Natural killer cell (primary cell): Measurements from ENCODE around the gene MAP4K2. TPM values are rescaled to one million over a fixed set of nuclear protein-coding genes. Genes with fewer than 3 reads are reported as not detected.

Experiments used
- ATAC-seq, 3 donors: fragments of 150-1000 bp in 2 of 3; fragments of 200-7000 bp in 1 of 3; cut with Tn5 transposase; 1 replicate in 1 of 3; 2 replicates in 2 of 3; pipeline ENCODE4 v1.10.0; 2021; ENCODE audit warnings: mild to moderate bottlenecking in 2 of 3, moderate library complexity in 2 of 3
- DNase-seq, 2 donors: peaks; one replicate each; pipeline versions ENCODE4 v3.0.0 to v3.0.0-alpha.2; 2013 to 2021; ENCODE audit warnings: mixed read lengths in 1 of 2
- H3K27ac ChIP-seq: one replicate; pipeline ENCODE4 v1.5.1; 2013; ENCODE audit warnings: mild to moderate bottlenecking, low read length
- H3K27me3 ChIP-seq: one replicate; pipeline ENCODE4 v1.6.1; 2013; ENCODE audit warnings: low read length; ENCODE audit not compliant: control insufficient read depth, insufficient read depth
- H3K36me3 ChIP-seq: one replicate; pipeline ENCODE4 v1.6.1; 2013; ENCODE audit warnings: low read length; ENCODE audit not compliant: control insufficient read depth, insufficient read depth
- H3K4me1 ChIP-seq: one replicate; pipeline ENCODE4 v1.6.1; 2013; ENCODE audit warnings: low read length; ENCODE audit not compliant: control insufficient read depth, insufficient read depth
- H3K4me3 ChIP-seq: one replicate; pipeline ENCODE4 v1.5.1; 2013; ENCODE audit warnings: low read length
- H3K9me3 ChIP-seq: one replicate; pipeline ENCODE4 v1.6.1; 2013; ENCODE audit warnings: low read length; ENCODE audit not compliant: control insufficient read depth, insufficient read depth
- H3K27ac Mint-ChIP-seq, 2 donors: one replicate each; pipeline ENCODE4 v1.8.0; 2022; ENCODE audit warnings: mild to moderate bottlenecking in 2 of 2, mixed read lengths in 2 of 2, moderate library complexity in 1 of 2
- H3K27me3 Mint-ChIP-seq, 2 donors: one replicate each; pipeline ENCODE4 v1.8.0; 2022; ENCODE audit warnings: low read depth in 2 of 2, mixed read lengths in 2 of 2
- H3K36me3 Mint-ChIP-seq: one replicate; pipeline ENCODE4 v1.8.0; 2022; ENCODE audit warnings: mixed read lengths
- H3K4me1 Mint-ChIP-seq, 2 donors: one replicate each; pipeline ENCODE4 v1.8.0; 2022; ENCODE audit warnings: mixed read lengths in 2 of 2
- H3K4me3 Mint-ChIP-seq: one replicate; pipeline ENCODE4 v1.8.0; 2022; ENCODE audit warnings: mild to moderate bottlenecking, moderate library complexity, mixed read lengths
- H3K9me3 Mint-ChIP-seq, 2 donors: one replicate each; pipeline ENCODE4 v1.8.0; 2022; ENCODE audit warnings: mixed read lengths in 2 of 2
- CTCF ChIP-seq: fragments of 200-600 bp; IDR thresholded peaks from one replicate; pipeline ENCODE4 v1.8.0; 2022; ENCODE audit warnings: antibody characterized with exemption
- WGBS: methylation state at CpG from one replicate; pipeline ENCODE4 v1.1.7; 2013; ENCODE audit warnings: missing lambda C conversion rate; ENCODE audit not compliant: insufficient coverage; 5-methylcytosine and 5-hydroxymethylcytosine counted together
- intact Hi-C: fragments of 100-400 bp; cut with micrococcal nuclease; formaldehyde crosslinking; loops from one replicate; pipeline ENCODE4 v1.14.2; 2022
- total RNA-seq, 4 donors: library from RNA; stranded (reverse); fragments of 120-200 nt in 1 of 4; gene quantifications; one replicate each; pipeline versions ENCODE4 v1.2.3 to v1.2.4, GENCODE V29; 2013 to 2022

The MAP4K2 gene
- total RNA-seq, 3 donors from 2014 or later (not counting 1 experiment from before 2014, with no cell fraction given) = 38.3 to 40.6 (median 38.7) TPM

GRCh38 chr11:64767344-64768299 lies 35.4 kb downstream of the MAP4K2 start:
- DNase-seq (peak; percentile 76 to 91), ATAC-seq (peak; percentile 39 to 58 (median 42))
- intact Hi-C loops = loop anchor here (1.0 kb wide), 1 partner anchor 24 kb away; no protein-coding TSS in a partner anchor
- Mint-ChIP-seq H3K4me3 (peak overlapping the region; percentile 52), H3K27ac (peak overlapping the region; percentile 83 to 95), H3K4me1 (peaks cover 80 to 85% of the 10 kb centered on the region in 2 donors), H3K9me3 (no peaks in the 10 kb centered on the region), H3K36me3 (peaks cover 42% of the 10 kb centered on the region), H3K27me3 (no peaks in the 10 kb centered on the region)
- Histone ChIP-seq H3K27ac (peak overlapping the region; percentile 51), H3K36me3 (peaks cover 83% of the 10 kb centered on the region), H3K27me3 (no peaks in the 10 kb centered on the region), H3K4me3 (no peak overlapping the region), H3K4me1 (peaks cover 60% of the 10 kb centered on the region), H3K9me3 (no peaks in the 10 kb centered on the region)
- WGBS = 48% methylated on average over 19 of the region's 19 CpGs
- TF ChIP-seq CTCF = peak; percentile 91

GRCh38 chr11:64766881-64767280 lies 36.1 kb downstream of the MAP4K2 start:
- H3K4me3 Mint-ChIP-seq = peak overlapping the region; percentile 52
- ATAC-seq (no peak), DNase-seq (no peak)
- Histone ChIP-seq H3K27me3 (no peaks in the 10 kb centered on the region), H3K36me3 (peaks cover 77% of the 10 kb centered on the region), H3K27ac (peak overlapping the region; percentile 51), H3K9me3 (no peaks in the 10 kb centered on the region), H3K4me3 (no peak overlapping the region), H3K4me1 (peaks cover 68% of the 10 kb centered on the region)
- intact Hi-C loops = loop anchor here (1.0 kb wide), 1 partner anchor 24 kb away; no protein-coding TSS in a partner anchor
- WGBS = 94% methylated on average over 11 of the region's 11 CpGs
- H3K36me3 Mint-ChIP-seq = peaks cover 35% of the 10 kb centered on the region
- TF ChIP-seq CTCF = no peak
- no peaks in the 10 kb centered on the region for H3K27me3 Mint-ChIP-seq
- peak overlapping the region; percentile 83 to 95 for H3K27ac Mint-ChIP-seq
- H3K9me3 Mint-ChIP-seq = no peaks in the 10 kb centered on the region
- H3K4me1 Mint-ChIP-seq = peaks cover 80 to 88% of the 10 kb centered on the region in 2 donors

GRCh38 chr11:64765851-64766665 lies 37.0 kb downstream of the MAP4K2 start:
- Mint-ChIP-seq H3K36me3 (peaks cover 27% of the 10 kb centered on the region), H3K9me3 (no peaks in the 10 kb centered on the region), H3K4me1 (peaks cover 80 to 87% of the 10 kb centered on the region in 2 donors), H3K27me3 (no peaks in the 10 kb centered on the region), H3K4me3 (peak overlapping the region; percentile 83), H3K27ac (peak overlapping the region; percentile 83 to 95)
- ATAC-seq (peak in 2 of 3 donors; percentile 5 to 33), DNase-seq (no peak)
- no peak overlapping the region for H3K4me3 ChIP-seq
- intact Hi-C loops = loop anchor here (2.0 kb wide), 1 partner anchor 13 kb away; the partner anchor contains the start of gene SF1
- peak overlapping the region; percentile 2 for H3K27ac ChIP-seq
- H3K9me3 ChIP-seq = no peaks in the 10 kb centered on the region
- peaks cover 69% of the 10 kb centered on the region for H3K36me3 ChIP-seq
- 75% methylated on average over 35 of the region's 42 CpGs for WGBS
- H3K4me1 ChIP-seq = peaks cover 76% of the 10 kb centered on the region
- no peak for TF ChIP-seq CTCF
- H3K27me3 ChIP-seq = no peaks in the 10 kb centered on the region
